ENCODE results near the gene TTC16. TPM values are rescaled to one million over a fixed set of nuclear protein-coding genes. Genes with fewer than 3 reads are reported as not detected.
A peak's percentile ranks its signal among the peaks of the same experiment; 100 is the strongest.

TTC16 gene
- total and polyA plus RNA-seq, 2 of the 8 experiments (the other 6 are each of a cell fraction or from before 2014, with no cell fraction given): 0.03 TPM; not detected in 1

DNA sequence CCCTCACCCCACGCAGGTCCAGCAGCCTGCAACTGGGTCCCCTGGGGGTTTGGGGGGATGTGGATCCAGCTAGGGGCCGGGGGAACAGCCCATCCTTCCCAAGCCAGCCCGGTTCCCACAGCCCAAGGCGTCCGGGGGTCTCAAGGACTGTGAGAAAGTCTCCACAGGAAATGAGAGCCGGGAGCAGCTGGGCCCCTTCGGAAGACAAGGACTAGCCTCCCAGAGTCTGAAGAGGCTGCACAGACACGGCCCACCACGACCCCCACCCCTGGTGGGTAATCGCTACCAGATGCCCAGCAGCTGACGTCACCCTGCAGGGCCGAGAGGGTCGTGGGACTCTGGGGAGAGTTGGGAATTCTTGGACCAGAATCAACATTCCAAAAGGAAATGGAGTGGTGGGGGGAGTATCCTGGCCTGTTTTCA is 52.0 kb downstream of the TTC16 start:
- FAIRE-seq (no peak), DNase-seq (ENCODE audit: low read depth in 1 of 2, low spot score in 2 of 2) (no peak)
- Histone ChIP-seq H2BK5ac (ENCODE audit: low read depth, low read length) (0 out of 2 replicates have a peak overlapping the region, but pooled peaks have one; percentile 52), H3K36me3 (ENCODE audit: control insufficient read depth in 2 of 4, insufficient read depth in 4 of 4, low read length in 3 of 4) (no peaks in the 10 kb centered on the region), H4K91ac (replicated peaks; ENCODE audit: insufficient read length, low read length) (no peak overlapping the region), H4K8ac (ENCODE audit: extremely low read depth, insufficient read depth, low read length) (no peak overlapping the region), H3K23ac (ENCODE audit: insufficient read length) (no peak overlapping the region), H4K5ac (ENCODE audit: insufficient read length, low read depth, low read length) (no peak overlapping the region), H3K56ac (replicated peaks; ENCODE audit: insufficient read length, low read depth, low read length) (no peak overlapping the region), H3K4ac (replicated peaks; ENCODE audit: insufficient read length, low read depth, low read length) (no peak overlapping the region), H2BK120ac (replicated peaks; ENCODE audit: low read depth, low read length) (no peak overlapping the region), H3K14ac (ENCODE audit: insufficient read length) (no peak overlapping the region), H3K9me3 (ENCODE audit: insufficient read depth in 2 of 2, low read depth in 1 of 2, low read length in 1 of 2) (no peaks in the 10 kb centered on the region), H2BK15ac (ENCODE audit: low read length) (no peak overlapping the region), H3K79me2 (ENCODE audit: control insufficient read depth in 1 of 2, insufficient read depth in 2 of 2, low read length in 2 of 2) (no peaks in the 10 kb centered on the region), H3K18ac (ENCODE audit: extremely low read depth, low read length) (no peak overlapping the region), H3K9ac (replicated peaks in 1 of 4; ENCODE audit: extremely low read depth in 1 of 4, low read depth in 3 of 4, low read length in 3 of 4) (no peak overlapping the region), H3K4me3 (ENCODE audit: extremely low read depth in 1 of 4, insufficient read depth in 2 of 4, low read depth in 3 of 4, low read length in 4 of 4) (no peak overlapping the region), H3K23me2 (ENCODE audit: low read depth, low read length) (no peaks in the 10 kb centered on the region; the same call in 1 of the 2 replicates), H3K4me1 (replicated peaks in 1 of 4; ENCODE audit: control insufficient read depth in 3 of 4, insufficient read depth in 4 of 4, low read length in 3 of 4) (peaks cover 4 to 21% (median 11%) of the 10 kb centered on the region in 4 experiments), H3K27ac (ENCODE audit: low read depth, low read length) (no peak overlapping the region), H2BK12ac (ENCODE audit: low read depth, low read length) (0 out of 2 replicates have a peak overlapping the region, but pooled peaks have one; percentile 80), H4K20me1 (replicated peaks in 1 of 2; ENCODE audit: control insufficient read depth in 1 of 2, insufficient read depth in 2 of 2, low read length in 2 of 2) (no peaks in the 10 kb centered on the region), H2AK5ac (ENCODE audit: low read depth, low read length) (no peak overlapping the region; the same call in 1 of the 2 replicates), H3K27me3 (replicated peaks in 1 of 4; ENCODE audit: control insufficient read depth in 3 of 4, extremely low read depth in 1 of 4, insufficient read depth in 3 of 4, low read length in 3 of 4) (no peaks in the 10 kb centered on the region), H3K4me2 (ENCODE audit: insufficient read depth in 1 of 2, low read depth in 2 of 2, low read length in 2 of 2) (no peak overlapping the region), H3K79me1 (ENCODE audit: low read depth, low read length) (no peaks in the 10 kb centered on the region), H2BK20ac (ENCODE audit: low read length) (no peak overlapping the region), H2AFZ (ENCODE audit: low read length) (no peak overlapping the region)
- ChIA-PET CTCF (ENCODE audit: partially characterized antibody) (interaction anchor here (1.1 to 14.6 kb wide), 9 partner anchors 10 to 154 kb away, joined by 3 to 227 read pairs (median 7); partner anchors contain the start of genes CDK9, SH2D3C and TOR2A), POLR2A (ENCODE audit: partially characterized antibody) (interaction anchor here (0.8 to 1.9 kb wide), 5 partner anchors 13 to 35 kb away, joined by 3 to 7 read pairs (median 3); partner anchors contain the start of gene FPGS)
- 80% methylated on average over 9 of the region's 13 CpGs; no CpG with 5 or more reads in 1 of the 2 experiments for WGBS, 2 experiments (ENCODE audit: extremely low coverage in 1 of 2, insufficient coverage in 1 of 2, insufficient read length in 1 of 2, insufficient replicate concordance in 2 of 2, low coverage in 1 of 2, low lambda C conversion rate in 2 of 2, missing lambda C conversion rate in 1 of 2)
- TF ChIP-seq YY1 (IDR thresholded peaks at IDR 0.05; ENCODE audit: low read depth, low read length) (no peak), EZH2 (IDR thresholded peaks at IDR 0.05; ENCODE audit: low read depth, low read length, severe bottlenecking) (no peak), BCL11A (IDR thresholded peaks at IDR 0.05; ENCODE audit: low read depth in 2 of 2, low read length in 2 of 2) (no peak), SAP30 (IDR thresholded peaks at IDR 0.05; ENCODE audit: insufficient read depth, insufficient replicate concordance, low read length) (no peak), CTBP2 (IDR thresholded peaks at IDR 0.05; ENCODE audit: borderline replicate concordance, insufficient read depth, insufficient read length, low read length) (no peak), KDM1A (IDR thresholded peaks at IDR 0.05; ENCODE audit: borderline replicate concordance, low read length) (no peak), POLR2AphosphoS5 (IDR thresholded peaks at IDR 0.05; ENCODE audit: low read depth, low read length) (no peak), RBBP5 (IDR thresholded peaks at IDR 0.05; ENCODE audit: borderline replicate concordance, low read depth, low read length) (no peak), ASH2L (IDR thresholded peaks at IDR 0.05; ENCODE audit: low read length) (no peak), SIRT6 (IDR thresholded peaks at IDR 0.05; ENCODE audit: low read length) (no peak)
- TF ChIP-seq, protein P1, sequence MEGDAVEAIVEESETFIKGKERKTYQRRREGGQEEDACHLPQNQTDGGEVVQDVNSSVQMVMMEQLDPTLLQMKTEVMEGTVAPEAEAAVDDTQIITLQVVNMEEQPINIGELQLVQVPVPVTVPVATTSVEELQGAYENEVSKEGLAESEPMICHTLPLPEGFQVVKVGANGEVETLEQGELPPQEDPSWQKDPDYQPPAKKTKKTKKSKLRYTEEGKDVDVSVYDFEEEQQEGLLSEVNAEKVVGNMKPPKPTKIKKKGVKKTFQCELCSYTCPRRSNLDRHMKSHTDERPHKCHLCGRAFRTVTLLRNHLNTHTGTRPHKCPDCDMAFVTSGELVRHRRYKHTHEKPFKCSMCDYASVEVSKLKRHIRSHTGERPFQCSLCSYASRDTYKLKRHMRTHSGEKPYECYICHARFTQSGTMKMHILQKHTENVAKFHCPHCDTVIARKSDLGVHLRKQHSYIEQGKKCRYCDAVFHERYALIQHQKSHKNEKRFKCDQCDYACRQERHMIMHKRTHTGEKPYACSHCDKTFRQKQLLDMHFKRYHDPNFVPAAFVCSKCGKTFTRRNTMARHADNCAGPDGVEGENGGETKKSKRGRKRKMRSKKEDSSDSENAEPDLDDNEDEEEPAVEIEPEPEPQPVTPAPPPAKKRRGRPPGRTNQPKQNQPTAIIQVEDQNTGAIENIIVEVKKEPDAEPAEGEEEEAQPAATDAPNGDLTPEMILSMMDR (IDR thresholded peaks at IDR 0.05; ENCODE audit: control extremely low read depth in 1 of 3, insufficient read depth in 1 of 3, low read depth in 1 of 3, low read length in 3 of 3): no peak
